Measurements from ENCODE around the gene CHIT1. TPM values are rescaled to one million over a fixed set of nuclear protein-coding genes. Genes with fewer than 3 reads are reported as not detected.

Gene CHIT1
- total RNA-seq, 1 experiment from 2014 or later: not detected

DNA sequence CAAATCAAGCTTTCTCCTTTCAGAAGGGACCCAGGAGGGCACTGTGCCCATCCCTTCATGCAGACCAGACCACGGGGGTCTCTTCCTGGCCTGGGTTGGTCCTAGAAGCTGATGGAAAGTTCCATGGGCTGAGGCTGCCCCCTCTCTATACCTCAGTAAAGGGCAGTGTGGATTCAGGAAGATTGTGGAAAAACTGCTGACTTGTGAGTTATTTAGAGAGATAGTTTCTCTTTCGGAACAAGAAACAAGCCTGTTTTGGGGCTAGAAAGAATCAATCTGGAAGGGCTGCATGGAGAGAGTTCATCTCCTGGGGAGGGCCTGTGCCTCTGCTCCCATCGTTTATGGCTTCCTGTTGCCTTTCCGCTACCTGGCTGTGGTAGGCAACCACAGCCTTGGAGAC lies 803 bp downstream of the CHIT1 start:
- peaks cover 8% of the 10 kb centered on the region for H3K27me3 ChIP-seq (ENCODE audit: control insufficient read depth, insufficient read depth, low read length)
- intact Hi-C loops (cut with micrococcal nuclease; ENCODE audit: unreplicated experiment): no loop called here
- H3K9me3 ChIP-seq (ENCODE audit: control insufficient read depth, insufficient read depth, low read depth, low read length): no peaks in the 10 kb centered on the region
- CTCF ChIA-PET: no interaction called here
- no peak for ATAC-seq
- no peaks in the 10 kb centered on the region for H3K36me3 ChIP-seq (ENCODE audit: control insufficient read depth, insufficient read depth, low read length)
- in situ Hi-C loops (cut with HindIII; ENCODE audit: low pct_unique_long_range_greater_than_20kb, low sequenced_read_pairs): no loop called here
- TF ChIP-seq POLR2AphosphoS5 (IDR thresholded peaks at IDR 0.05; ENCODE audit: low read depth, low read length): no peak
- TF ChIP-seq SIN3A (IDR thresholded peaks at IDR 0.05; ENCODE audit: borderline replicate concordance, insufficient read depth, low read depth, low read length): no peak
- no peak for TF ChIP-seq TCF7L2 (IDR thresholded peaks at IDR 0.05; ENCODE audit: low read depth, low read length)
- no peak for TF ChIP-seq REST (IDR thresholded peaks at IDR 0.05; ENCODE audit: insufficient read depth in 1 of 2, low read depth in 2 of 2, low read length in 1 of 2)
- TF ChIP-seq, protein P1, sequence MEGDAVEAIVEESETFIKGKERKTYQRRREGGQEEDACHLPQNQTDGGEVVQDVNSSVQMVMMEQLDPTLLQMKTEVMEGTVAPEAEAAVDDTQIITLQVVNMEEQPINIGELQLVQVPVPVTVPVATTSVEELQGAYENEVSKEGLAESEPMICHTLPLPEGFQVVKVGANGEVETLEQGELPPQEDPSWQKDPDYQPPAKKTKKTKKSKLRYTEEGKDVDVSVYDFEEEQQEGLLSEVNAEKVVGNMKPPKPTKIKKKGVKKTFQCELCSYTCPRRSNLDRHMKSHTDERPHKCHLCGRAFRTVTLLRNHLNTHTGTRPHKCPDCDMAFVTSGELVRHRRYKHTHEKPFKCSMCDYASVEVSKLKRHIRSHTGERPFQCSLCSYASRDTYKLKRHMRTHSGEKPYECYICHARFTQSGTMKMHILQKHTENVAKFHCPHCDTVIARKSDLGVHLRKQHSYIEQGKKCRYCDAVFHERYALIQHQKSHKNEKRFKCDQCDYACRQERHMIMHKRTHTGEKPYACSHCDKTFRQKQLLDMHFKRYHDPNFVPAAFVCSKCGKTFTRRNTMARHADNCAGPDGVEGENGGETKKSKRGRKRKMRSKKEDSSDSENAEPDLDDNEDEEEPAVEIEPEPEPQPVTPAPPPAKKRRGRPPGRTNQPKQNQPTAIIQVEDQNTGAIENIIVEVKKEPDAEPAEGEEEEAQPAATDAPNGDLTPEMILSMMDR (IDR thresholded peaks at IDR 0.05): no peak
- no TSS peak for BruUV-seq (replicated peaks)
- no peak overlapping the region for H3K27ac ChIP-seq (ENCODE audit: low read length)
- H3K4me3 ChIP-seq (ENCODE audit: low read depth in 2 of 2, low read length in 2 of 2): no peak overlapping the region
- POLR2A ChIA-PET: no interaction called here
- DNase-seq (ENCODE audit: low read depth, low spot score): no peak
- no peaks in the 10 kb centered on the region for H3K4me1 ChIP-seq (ENCODE audit: control insufficient read depth, insufficient read depth, low read length)

DNA sequence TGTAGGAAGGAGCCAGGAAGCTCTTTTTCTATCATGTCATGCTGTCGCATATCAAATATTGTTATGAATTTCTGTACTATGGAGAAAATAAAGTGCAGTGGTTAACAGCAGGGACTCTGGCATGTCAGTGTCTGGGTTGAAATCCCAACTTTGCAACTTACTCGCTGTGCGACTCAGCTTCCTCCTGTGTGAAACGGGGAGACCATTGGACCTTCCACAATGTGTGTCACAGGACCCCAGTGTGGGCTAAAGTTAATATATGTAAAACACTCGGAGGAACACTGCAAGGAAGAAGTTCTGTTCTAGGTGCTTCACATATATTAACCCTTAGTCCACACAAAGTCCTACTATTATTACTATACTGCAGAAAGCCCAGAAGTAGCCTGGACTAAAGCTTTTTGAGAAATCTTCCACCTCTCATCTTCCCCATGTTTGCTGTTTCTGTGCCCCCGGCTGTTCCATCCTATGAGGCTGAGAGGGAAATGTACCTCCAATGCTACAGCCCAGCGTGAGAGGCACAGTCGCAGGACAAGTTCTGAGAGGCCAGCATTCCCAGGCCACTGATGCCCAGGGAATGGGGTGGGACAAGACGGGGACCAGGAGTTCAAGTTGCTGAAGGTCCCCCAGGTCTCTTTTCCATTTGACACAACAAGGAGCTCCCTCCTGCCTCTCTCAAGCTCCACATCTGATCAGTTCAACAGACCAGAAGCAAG lies 1.9 kb downstream of the CHIT1 start:
- BruUV-seq (replicated peaks): no TSS peak
- intact Hi-C loops (cut with micrococcal nuclease; ENCODE audit: unreplicated experiment) (no loop called here), in situ Hi-C loops (cut with HindIII; ENCODE audit: low pct_unique_long_range_greater_than_20kb, low sequenced_read_pairs) (no loop called here)
- TF ChIP-seq SIN3A (IDR thresholded peaks at IDR 0.05; ENCODE audit: borderline replicate concordance, insufficient read depth, low read depth, low read length) (no peak), TCF7L2 (IDR thresholded peaks at IDR 0.05; ENCODE audit: low read depth, low read length) (no peak), REST (IDR thresholded peaks at IDR 0.05; ENCODE audit: insufficient read depth in 1 of 2, low read depth in 2 of 2, low read length in 1 of 2) (no peak), POLR2AphosphoS5 (IDR thresholded peaks at IDR 0.05; ENCODE audit: low read depth, low read length) (no peak)
- TF ChIP-seq, protein P1 (IDR thresholded peaks at IDR 0.05): no peak
- H3K27me3 ChIP-seq (ENCODE audit: control insufficient read depth, insufficient read depth, low read length): peaks cover 8% of the 10 kb centered on the region
- no peaks in the 10 kb centered on the region for H3K9me3 ChIP-seq (ENCODE audit: control insufficient read depth, insufficient read depth, low read depth, low read length)
- ChIA-PET CTCF (no interaction called here), POLR2A (no interaction called here)
- no peak overlapping the region for H3K4me3 ChIP-seq (ENCODE audit: low read depth in 2 of 2, low read length in 2 of 2)
- DNase-seq (ENCODE audit: low read depth, low spot score) (no peak), ATAC-seq (no peak)
- H3K36me3 ChIP-seq (ENCODE audit: control insufficient read depth, insufficient read depth, low read length): no peaks in the 10 kb centered on the region
- no peaks in the 10 kb centered on the region for H3K4me1 ChIP-seq (ENCODE audit: control insufficient read depth, insufficient read depth, low read length)
- H3K27ac ChIP-seq (ENCODE audit: low read length): no peak overlapping the region

Data from Panc1 (cell line).